Measurements from ENCODE around the gene RAB14.
A peak's percentile ranks its signal among the peaks of the same experiment; 100 is the strongest.

Gene RAB14

GRCh38 chr9:121201738-121202533, at the start of gene RAB14:
Gene RAB14, minus strand, starts transcription at chr9:121201869. Its CDS starts 8,457 bp downstream, at chr9:121193412.
- TF ChIP-seq CTCF (conservative IDR thresholded peaks at IDR 0.05; ENCODE audit: low read depth, low read length) = peak; percentile 64
- peak; percentile 99 for DNase-seq (ENCODE audit: low read depth)
- peak within 1 kb of the TSS; percentile 91 for H3K4me3 ChIP-seq (ENCODE audit: low read depth, low read length)

GRCh38 chr9:121249563-121249962, 47.9 kb upstream of the RAB14 start:
- TF ChIP-seq CTCF (conservative IDR thresholded peaks at IDR 0.05; ENCODE audit: low read depth, low read length) = no peak
- no peak overlapping the region for H3K4me3 ChIP-seq (ENCODE audit: low read depth, low read length)
- no peak for DNase-seq (ENCODE audit: low read depth)

DNA sequence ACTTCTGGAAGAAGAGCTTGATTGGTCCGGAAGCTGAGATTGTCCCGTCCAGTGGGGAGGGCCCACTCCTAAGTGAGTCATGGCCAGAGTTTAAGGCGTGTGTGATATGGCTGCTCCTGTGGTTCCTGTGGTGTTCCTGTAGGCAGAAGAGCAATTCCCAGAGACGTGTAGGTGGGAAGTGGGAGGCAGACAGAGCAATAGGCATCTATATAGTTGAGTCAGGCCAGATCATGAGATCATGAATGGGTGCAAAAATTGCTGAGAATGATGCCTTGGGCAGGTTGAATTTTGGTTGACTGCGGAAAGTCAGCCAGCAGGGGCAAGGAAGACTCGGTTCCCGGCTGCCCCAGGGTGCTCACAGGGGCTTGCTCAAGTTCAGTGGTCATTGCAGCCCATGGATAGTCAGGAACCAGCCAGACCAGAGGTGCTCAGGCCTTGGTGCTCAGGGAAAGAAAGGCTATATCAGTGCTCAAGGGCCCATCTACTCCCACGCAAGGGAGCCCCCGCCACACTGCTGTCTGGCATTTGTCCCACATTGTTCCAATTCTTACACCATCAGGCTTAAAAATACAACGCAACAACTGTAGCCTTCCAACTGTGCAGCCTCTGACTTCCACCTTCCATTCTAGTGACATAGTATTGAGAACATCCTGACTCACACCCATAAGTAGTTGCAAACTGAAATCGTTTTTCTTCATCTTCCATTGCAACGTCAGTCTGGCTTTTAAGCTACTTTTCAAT, 45.3 kb upstream of the RAB14 start:
- TF ChIP-seq CTCF (conservative IDR thresholded peaks at IDR 0.05; ENCODE audit: low read depth, low read length) = peak; percentile 15
- DNase-seq (ENCODE audit: low read depth) = peak; percentile 98
- no peak overlapping the region for H3K4me3 ChIP-seq (ENCODE audit: low read depth, low read length)

GRCh38 chr9:121242959-121243346, 41.3 kb upstream of the RAB14 start:
- no peak for TF ChIP-seq CTCF (conservative IDR thresholded peaks at IDR 0.05; ENCODE audit: low read depth, low read length)
- DNase-seq (ENCODE audit: low read depth) = no peak
- H3K4me3 ChIP-seq (ENCODE audit: low read depth, low read length) = no peak overlapping the region

GRCh38 chr9:121242219-121242958, 40.7 kb upstream of the RAB14 start:
- H3K4me3 ChIP-seq (ENCODE audit: low read depth, low read length) = no peak overlapping the region
- DNase-seq (ENCODE audit: low read depth) = peak; percentile 69
- no peak for TF ChIP-seq CTCF (conservative IDR thresholded peaks at IDR 0.05; ENCODE audit: low read depth, low read length)

- TF ChIP-seq CTCF (conservative IDR thresholded peaks at IDR 0.05; ENCODE audit: low read depth, low read length) = no peak
- DNase-seq (ENCODE audit: low read depth) = peak; percentile 20
- no peak overlapping the region for H3K4me3 ChIP-seq (ENCODE audit: low read depth, low read length)
Observed at GRCh38 chr9:121240472-121241135, 38.9 kb upstream of the RAB14 start.

Measured in choroid plexus epithelial cell (primary cell).